ENCODE data around the gene SIN3B.

Gene SIN3B

DNA sequence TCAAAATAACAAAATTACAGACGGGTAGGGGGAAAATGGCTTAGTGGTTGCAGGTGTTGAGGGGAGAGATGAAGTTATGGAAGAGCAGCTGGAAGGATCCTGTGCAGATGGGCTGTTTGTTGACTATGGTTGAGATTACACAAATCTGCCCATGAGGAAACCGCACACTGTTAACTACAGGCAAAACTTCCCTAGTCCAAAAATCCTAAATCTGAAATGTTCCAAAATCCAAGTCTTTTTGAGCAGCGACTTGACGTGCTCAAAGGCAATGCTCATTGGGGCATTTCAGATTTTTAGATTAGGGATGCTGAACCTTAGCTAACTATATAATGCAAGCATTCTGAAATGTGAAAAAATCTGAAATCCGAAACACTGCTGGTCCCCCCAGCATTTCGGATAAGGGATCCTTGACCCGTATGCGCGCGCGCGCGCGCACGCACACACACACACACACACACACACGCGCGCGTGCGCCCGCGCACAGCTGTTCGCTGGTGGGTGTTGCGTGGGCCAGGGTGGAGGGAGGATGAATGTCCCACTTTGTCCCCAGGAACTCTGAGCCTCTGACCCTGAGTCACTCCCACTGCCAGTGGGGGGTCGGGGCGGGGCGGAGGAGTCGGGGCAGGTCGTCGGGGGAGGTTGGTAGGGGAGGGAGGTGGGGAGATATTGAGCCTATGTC, 66.4 kb downstream of the SIN3B start:
- no peak overlapping the region for H3K4me3 ChIP-seq (ENCODE audit: control insufficient read depth, low read depth, low read length)
- TF ChIP-seq, protein P1, sequence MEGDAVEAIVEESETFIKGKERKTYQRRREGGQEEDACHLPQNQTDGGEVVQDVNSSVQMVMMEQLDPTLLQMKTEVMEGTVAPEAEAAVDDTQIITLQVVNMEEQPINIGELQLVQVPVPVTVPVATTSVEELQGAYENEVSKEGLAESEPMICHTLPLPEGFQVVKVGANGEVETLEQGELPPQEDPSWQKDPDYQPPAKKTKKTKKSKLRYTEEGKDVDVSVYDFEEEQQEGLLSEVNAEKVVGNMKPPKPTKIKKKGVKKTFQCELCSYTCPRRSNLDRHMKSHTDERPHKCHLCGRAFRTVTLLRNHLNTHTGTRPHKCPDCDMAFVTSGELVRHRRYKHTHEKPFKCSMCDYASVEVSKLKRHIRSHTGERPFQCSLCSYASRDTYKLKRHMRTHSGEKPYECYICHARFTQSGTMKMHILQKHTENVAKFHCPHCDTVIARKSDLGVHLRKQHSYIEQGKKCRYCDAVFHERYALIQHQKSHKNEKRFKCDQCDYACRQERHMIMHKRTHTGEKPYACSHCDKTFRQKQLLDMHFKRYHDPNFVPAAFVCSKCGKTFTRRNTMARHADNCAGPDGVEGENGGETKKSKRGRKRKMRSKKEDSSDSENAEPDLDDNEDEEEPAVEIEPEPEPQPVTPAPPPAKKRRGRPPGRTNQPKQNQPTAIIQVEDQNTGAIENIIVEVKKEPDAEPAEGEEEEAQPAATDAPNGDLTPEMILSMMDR (IDR thresholded peaks at IDR 0.05; ENCODE audit: control insufficient read depth, insufficient read depth, low read depth, low read length, missing control alignments), result no peak
- no peak for DNase-seq (ENCODE audit: low read depth)

DNA sequence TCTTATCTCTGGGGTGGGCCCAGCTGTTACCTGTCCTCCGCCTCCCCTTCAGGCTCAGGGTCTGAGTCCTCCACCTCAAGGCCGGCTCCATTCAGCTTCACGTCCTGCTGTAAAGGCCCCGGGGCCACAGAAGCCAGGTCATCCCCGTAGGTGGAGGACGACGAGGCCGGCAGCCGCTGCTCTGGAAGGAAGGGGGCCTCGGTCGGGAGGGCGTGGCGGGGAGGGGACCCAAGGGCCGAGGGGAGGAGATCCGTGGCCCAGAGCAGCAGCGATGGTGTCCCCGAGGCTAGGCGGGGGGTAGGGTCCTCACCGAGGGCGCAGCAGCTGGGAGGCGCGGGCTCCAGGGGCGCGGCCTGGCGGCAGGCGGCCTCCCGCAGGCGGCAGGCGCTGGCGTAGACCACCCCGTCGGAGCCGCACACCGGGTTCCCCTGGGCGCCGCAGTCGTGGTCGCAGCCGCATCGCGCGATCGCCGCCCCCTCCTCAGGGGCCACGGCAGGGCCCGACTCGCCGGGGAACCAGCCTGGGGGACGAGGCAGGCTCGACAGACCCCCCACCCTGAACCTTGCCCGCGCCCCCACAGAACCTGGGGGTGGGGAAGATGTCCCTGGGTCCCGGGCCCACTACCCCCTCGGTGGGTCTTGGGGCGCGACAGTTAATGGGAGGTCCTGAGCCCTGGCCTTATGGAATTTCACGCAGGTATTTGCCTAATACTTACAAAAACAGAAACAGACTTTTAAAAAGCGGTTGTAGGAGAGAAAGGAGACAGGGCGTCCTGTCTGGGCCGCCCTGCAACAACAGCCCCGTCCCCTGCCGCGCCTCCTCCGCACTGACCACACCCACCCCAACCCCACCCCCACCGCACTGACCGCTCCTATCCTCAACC, 67.2 kb downstream of the SIN3B start:
- no peak for DNase-seq (ENCODE audit: low read depth)
- peak overlapping the region; percentile 41 for H3K4me3 ChIP-seq (ENCODE audit: control insufficient read depth, low read depth, low read length)
- TF ChIP-seq, protein P1 (IDR thresholded peaks at IDR 0.05; ENCODE audit: control insufficient read depth, insufficient read depth, low read depth, low read length, missing control alignments), result no peak

DNA sequence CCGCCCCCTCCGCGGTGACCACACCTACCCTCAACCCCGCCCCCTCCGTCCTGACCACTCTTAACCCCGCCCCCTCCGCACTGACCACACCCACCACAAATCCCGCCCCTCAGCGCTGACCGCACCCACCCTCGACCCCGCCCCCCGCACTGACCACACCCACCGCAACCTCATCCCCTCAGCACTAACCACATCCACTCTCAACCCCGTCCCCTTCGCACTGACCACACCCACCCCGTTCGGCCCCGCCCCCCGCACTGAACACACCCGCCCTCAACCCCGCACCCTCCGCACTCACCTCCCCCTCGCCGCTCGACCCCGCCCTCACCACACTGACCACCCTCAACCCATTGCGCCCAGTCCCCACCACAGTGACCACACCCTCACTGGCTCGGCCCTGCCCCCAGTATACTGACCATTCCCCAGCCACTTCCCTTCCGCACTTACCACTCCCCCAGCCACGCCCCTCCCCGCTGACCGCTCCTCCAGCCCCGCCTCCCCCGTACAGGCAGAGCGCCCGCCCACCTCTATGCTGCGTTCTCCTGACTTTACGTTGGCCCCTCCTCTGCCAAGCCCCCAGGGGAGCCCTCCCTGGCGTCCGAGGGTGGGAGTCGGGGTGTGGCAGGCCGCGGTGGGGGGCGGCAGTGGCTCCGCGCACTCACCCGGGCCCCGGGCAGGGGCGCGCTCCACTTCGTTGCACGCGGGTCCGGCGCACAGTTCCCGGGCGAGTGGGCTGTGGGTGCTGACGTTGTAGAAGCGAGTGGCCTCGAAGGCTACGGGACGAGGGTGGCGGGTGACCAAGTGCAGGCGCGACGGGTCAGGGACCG, 68.0 kb downstream of the SIN3B start:
- peak; percentile 38 for DNase-seq (ENCODE audit: low read depth)
- TF ChIP-seq, protein P1 (IDR thresholded peaks at IDR 0.05; ENCODE audit: control insufficient read depth, insufficient read depth, low read depth, low read length, missing control alignments), result no peak
- H3K4me3 ChIP-seq (ENCODE audit: control insufficient read depth, low read depth, low read length), result peak overlapping the region; percentile 49

DNA sequence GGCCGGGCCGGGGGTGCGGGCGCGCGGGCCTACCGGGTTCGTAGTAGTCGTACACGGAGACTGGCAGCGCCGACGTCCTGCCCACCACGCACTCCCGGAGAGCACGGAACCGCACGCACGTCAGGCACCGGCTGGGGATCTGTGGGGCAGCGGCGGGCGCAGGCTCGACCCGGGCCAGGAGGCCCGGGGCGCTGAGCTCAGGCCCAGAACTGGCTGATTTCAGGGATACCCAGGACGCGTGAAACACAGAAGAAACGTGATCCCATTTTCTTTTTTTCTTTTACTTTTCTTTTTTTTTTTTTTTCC, 68.6 kb downstream of the SIN3B start:
- peak overlapping the region; percentile 49 for H3K4me3 ChIP-seq (ENCODE audit: control insufficient read depth, low read depth, low read length)
- TF ChIP-seq, protein P1 (IDR thresholded peaks at IDR 0.05; ENCODE audit: control insufficient read depth, insufficient read depth, low read depth, low read length, missing control alignments), result no peak
- no peak for DNase-seq (ENCODE audit: low read depth)

DNA sequence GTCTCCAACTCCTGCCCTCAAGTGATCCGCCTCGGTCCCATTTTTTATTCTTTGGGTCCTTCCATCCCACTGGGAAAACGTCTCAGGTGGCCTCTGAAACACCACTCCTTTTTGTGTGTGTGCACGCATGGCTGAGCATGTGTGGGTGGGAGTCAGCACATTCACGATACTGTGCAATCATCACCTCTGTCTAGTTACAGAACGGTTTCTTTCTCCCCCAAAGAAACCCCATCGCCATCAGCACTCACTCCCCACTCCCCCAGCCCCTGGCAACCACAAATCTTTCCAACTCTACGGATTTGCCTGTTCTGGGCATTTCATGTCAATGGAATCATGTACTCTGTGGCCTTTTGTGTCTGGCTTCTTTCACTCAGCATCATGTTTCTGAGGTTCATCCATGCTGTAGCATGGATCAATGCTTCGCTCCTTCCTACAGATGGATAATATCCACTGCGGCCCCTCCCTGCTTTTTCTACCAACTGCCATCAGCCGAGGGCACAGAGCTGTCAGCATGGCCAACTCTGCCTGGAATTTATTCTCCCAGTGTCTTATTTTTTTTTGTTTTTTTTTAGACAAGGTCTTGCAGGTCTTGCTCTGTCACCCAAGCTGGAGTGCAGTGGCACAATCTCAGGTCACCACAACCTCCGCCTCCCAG, 69.3 kb downstream of the SIN3B start:
- H3K4me3 ChIP-seq (ENCODE audit: control insufficient read depth, low read depth, low read length), result no peak overlapping the region
- DNase-seq (ENCODE audit: low read depth), result no peak
- TF ChIP-seq, protein P1 (IDR thresholded peaks at IDR 0.05; ENCODE audit: control insufficient read depth, insufficient read depth, low read depth, low read length, missing control alignments), result no peak

DNA sequence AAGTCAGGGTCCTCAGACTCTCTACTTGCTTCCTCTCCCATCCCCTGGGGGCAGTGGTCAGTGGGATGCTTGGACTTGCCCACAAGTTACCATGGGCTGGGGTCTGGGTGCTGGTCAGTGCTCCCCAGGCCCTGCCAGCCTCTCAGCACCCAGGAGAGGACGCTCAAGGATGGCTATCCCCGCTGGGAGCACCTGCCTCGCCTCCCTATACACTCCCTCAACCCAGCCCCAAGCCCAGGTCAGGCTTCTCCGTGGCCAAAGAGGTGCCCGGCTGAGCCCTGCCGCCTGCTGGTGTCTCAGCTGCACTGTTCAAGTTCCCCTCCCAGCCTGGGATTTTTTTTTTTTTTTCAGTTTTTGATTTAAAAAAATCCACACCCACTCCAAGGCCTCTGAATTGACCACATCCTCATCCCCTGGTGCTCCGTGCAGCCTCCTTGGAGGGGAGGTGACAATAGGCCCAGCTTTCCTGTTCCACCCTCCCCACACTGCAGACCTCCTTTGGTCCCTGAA, 70.4 kb downstream of the SIN3B start:
- H3K4me3 ChIP-seq (ENCODE audit: control insufficient read depth, low read depth, low read length), result no peak overlapping the region
- TF ChIP-seq, protein P1 (IDR thresholded peaks at IDR 0.05; ENCODE audit: control insufficient read depth, insufficient read depth, low read depth, low read length, missing control alignments), result peak; percentile 66

More for the DNA sequence above, 70.4 kb downstream of the SIN3B start:
- no peak for DNase-seq (ENCODE audit: low read depth)

Data from AG09309 (cell line).